ENCODE data around the gene CNN1.

The CNN1 gene

DNA sequence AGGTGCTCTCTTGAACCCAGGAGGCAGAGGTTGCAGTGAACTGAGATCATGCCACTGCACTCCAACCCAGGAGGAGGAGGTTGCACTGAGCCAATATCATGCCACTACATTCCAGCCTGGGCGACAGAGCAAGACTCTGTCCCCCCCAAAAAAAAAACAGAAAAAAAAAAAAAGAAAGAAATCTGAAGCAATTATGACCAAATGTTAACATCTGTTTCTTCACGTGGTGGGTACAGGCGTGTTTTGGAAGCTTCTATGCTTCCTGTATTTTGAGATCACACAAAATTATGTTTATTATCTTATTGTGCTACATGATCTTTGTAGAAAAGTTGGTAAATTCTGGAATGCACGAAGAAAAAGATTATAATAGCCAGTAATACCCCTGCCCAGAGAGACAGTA, 41.5 kb downstream of the CNN1 start:
- Histone ChIP-seq H3K36me3 (ENCODE audit: control insufficient read depth in 1 of 2, insufficient read depth in 2 of 2, low read length in 2 of 2) (no peaks in the 10 kb centered on the region), H3K27ac (ENCODE audit: low read depth, low read length) (no peak overlapping the region), H3K9ac (ENCODE audit: low read depth in 1 of 2, low read length in 2 of 2) (no peak overlapping the region), H3K9me3 (ENCODE audit: control insufficient read depth in 1 of 2, low read length in 2 of 2) (no peaks in the 10 kb centered on the region), H3K4me3 (ENCODE audit: low read depth in 1 of 2, low read length in 2 of 2) (no peak overlapping the region), H3K4me1 (ENCODE audit: control insufficient read depth in 1 of 2, insufficient read depth in 2 of 2, low read length in 2 of 2) (peaks cover 19 to 33% of the 10 kb centered on the region in 2 donors), H3K27me3 (ENCODE audit: control insufficient read depth in 1 of 2, insufficient read depth in 2 of 2, low read length in 2 of 2) (no peaks in the 10 kb centered on the region)

- H3K36me3 ChIP-seq (ENCODE audit: control insufficient read depth in 1 of 2, insufficient read depth in 2 of 2, low read length in 2 of 2), result no peaks in the 10 kb centered on the region
- peaks cover 19 to 33% of the 10 kb centered on the region in 2 donors for H3K4me1 ChIP-seq (ENCODE audit: control insufficient read depth in 1 of 2, insufficient read depth in 2 of 2, low read length in 2 of 2)
- H3K27ac ChIP-seq (ENCODE audit: low read depth, low read length), result no peak overlapping the region
- H3K27me3 ChIP-seq (ENCODE audit: control insufficient read depth in 1 of 2, insufficient read depth in 2 of 2, low read length in 2 of 2), result no peaks in the 10 kb centered on the region
- no peak overlapping the region for H3K4me3 ChIP-seq (ENCODE audit: low read depth in 1 of 2, low read length in 2 of 2)
- no peak overlapping the region for H3K9ac ChIP-seq (ENCODE audit: low read depth in 1 of 2, low read length in 2 of 2)
- no peaks in the 10 kb centered on the region for H3K9me3 ChIP-seq (ENCODE audit: control insufficient read depth in 1 of 2, low read length in 2 of 2)
Observed at GRCh38 chr19:11581740-11582139, 43.1 kb downstream of the CNN1 start.

DNA sequence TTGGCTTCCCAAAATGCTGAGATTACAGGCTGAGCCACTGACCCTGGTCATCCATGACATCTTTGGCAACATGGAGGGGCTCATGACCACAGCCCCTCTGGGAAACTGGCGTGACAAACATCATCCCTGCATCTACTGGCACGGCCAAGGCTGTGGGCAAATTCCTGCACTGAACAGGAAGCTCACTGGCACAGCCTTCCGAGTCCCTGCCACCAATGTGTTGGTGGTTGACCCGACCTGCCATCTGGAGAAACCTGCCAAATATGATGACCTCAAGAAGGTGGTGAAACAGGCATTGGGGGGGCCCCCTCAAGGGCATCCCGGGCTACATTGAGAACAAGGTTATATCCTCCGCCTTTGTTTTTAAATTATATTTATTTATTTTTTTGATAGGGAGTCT, 47.7 kb downstream of the CNN1 start:
- no peak overlapping the region for H3K27ac ChIP-seq (ENCODE audit: low read depth, low read length)
- peaks cover 7 to 11% of the 10 kb centered on the region in 2 donors for H3K4me1 ChIP-seq (ENCODE audit: control insufficient read depth in 1 of 2, insufficient read depth in 2 of 2, low read length in 2 of 2)
- no peaks in the 10 kb centered on the region for H3K27me3 ChIP-seq (ENCODE audit: control insufficient read depth in 1 of 2, insufficient read depth in 2 of 2, low read length in 2 of 2)
- no peak overlapping the region for H3K4me3 ChIP-seq (ENCODE audit: low read depth in 1 of 2, low read length in 2 of 2)
- H3K9ac ChIP-seq (ENCODE audit: low read depth in 1 of 2, low read length in 2 of 2), result no peak overlapping the region
- H3K9me3 ChIP-seq (ENCODE audit: control insufficient read depth in 1 of 2, low read length in 2 of 2), result no peaks in the 10 kb centered on the region
- H3K36me3 ChIP-seq (ENCODE audit: control insufficient read depth in 1 of 2, insufficient read depth in 2 of 2, low read length in 2 of 2), result no peaks in the 10 kb centered on the region

DNA sequence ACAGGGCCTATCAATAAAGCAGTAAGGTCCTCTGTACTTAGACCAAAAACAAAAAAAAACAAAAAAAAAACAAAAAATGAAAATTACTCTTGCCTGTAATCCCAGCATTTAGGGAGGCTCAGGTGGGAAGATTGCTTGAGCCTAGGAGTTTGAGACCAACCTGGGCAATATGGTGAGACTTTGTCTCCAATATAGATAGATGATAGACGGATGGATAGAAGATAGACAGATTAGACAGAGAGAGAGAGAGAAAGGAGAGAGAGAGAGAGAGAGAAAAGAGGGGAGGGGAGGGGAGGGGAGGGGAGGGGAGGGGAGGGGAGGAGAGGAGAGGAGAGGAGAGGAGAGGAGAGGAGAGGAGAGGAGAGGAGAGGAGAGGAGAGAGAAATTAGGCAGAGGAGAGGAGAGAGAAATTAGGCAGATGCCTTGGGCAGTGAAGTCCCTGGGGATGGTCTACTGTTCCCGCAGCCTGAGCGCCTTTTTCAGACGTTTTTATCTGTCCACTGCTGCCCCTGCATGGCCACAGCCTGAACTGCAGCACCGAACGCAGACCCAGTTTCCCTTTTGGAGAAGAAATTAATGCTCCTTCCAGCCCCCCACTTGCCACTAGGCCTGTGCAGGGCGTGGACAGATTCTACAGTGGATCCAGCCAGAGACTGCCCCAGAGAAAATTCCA, 48.8 kb downstream of the CNN1 start:
- Histone ChIP-seq H3K27me3 (ENCODE audit: control insufficient read depth in 1 of 2, insufficient read depth in 2 of 2, low read length in 2 of 2) (no peaks in the 10 kb centered on the region), H3K9ac (ENCODE audit: low read depth in 1 of 2, low read length in 2 of 2) (peak overlapping the region in 1 of 2 donors; percentile 58), H3K27ac (ENCODE audit: low read depth, low read length) (no peak overlapping the region), H3K9me3 (ENCODE audit: control insufficient read depth in 1 of 2, low read length in 2 of 2) (no peaks in the 10 kb centered on the region), H3K36me3 (ENCODE audit: control insufficient read depth in 1 of 2, insufficient read depth in 2 of 2, low read length in 2 of 2) (no peaks in the 10 kb centered on the region), H3K4me1 (ENCODE audit: control insufficient read depth in 1 of 2, insufficient read depth in 2 of 2, low read length in 2 of 2) (peaks cover 4 to 7% of the 10 kb centered on the region in 2 donors), H3K4me3 (ENCODE audit: low read depth in 1 of 2, low read length in 2 of 2) (peak overlapping the region in 1 of 2 donors; percentile 26)

DNA sequence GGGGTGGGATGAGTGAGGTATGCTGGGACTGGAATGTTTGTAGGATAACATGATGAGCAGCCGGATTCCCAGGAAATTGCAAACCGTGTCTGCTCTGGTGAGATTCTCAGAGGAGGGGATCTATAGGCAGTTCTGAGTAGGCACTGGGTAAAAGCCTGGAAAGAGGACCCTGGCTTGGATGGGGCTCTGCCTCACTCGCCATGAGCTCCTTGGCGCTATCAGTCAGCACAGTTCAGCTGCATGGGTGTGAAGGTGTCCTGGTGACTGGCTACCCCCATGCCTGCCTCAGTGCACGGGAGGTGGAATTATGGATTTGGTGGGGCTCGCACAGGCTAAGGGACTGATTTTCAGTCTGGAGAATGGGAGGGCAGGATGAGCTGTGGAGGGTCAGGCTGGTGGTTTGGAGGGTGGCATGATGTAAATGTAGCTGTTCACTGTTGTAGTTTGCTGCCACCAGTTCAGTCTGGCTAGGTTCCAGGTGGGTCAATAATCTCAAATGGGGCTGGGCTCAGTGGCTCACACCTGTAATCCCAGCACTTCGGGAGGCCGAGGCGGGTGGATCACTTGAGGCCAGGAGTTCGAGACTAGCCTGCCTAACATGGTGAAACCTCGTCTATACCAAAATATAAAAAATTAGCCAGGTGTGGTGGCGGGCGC, 49.5 kb downstream of the CNN1 start:
- Histone ChIP-seq H3K9ac (ENCODE audit: low read depth in 1 of 2, low read length in 2 of 2) (peak overlapping the region in 1 of 2 donors; percentile 58), H3K27ac (ENCODE audit: low read depth, low read length) (no peak overlapping the region)

GRCh38 chr19:11594084-11594483, 55.4 kb downstream of the CNN1 start:
- Histone ChIP-seq H3K4me3 (ENCODE audit: low read depth in 1 of 2, low read length in 2 of 2) (no peak overlapping the region), H3K27ac (ENCODE audit: low read depth, low read length) (no peak overlapping the region), H3K9me3 (ENCODE audit: control insufficient read depth in 1 of 2, low read length in 2 of 2) (no peaks in the 10 kb centered on the region), H3K4me1 (ENCODE audit: control insufficient read depth in 1 of 2, insufficient read depth in 2 of 2, low read length in 2 of 2) (peaks cover 0 to 12% of the 10 kb centered on the region in 2 donors), H3K27me3 (ENCODE audit: control insufficient read depth in 1 of 2, insufficient read depth in 2 of 2, low read length in 2 of 2) (no peaks in the 10 kb centered on the region), H3K9ac (ENCODE audit: low read depth in 1 of 2, low read length in 2 of 2) (no peak overlapping the region), H3K36me3 (ENCODE audit: control insufficient read depth in 1 of 2, insufficient read depth in 2 of 2, low read length in 2 of 2) (no peaks in the 10 kb centered on the region)

More for the DNA sequence above, 49.5 kb downstream of the CNN1 start:
- H3K4me3 ChIP-seq (ENCODE audit: low read depth in 1 of 2, low read length in 2 of 2), result peak overlapping the region in 1 of 2 donors; percentile 26
- H3K9me3 ChIP-seq (ENCODE audit: control insufficient read depth in 1 of 2, low read length in 2 of 2), result no peaks in the 10 kb centered on the region
- H3K36me3 ChIP-seq (ENCODE audit: control insufficient read depth in 1 of 2, insufficient read depth in 2 of 2, low read length in 2 of 2), result no peaks in the 10 kb centered on the region
- H3K27me3 ChIP-seq (ENCODE audit: control insufficient read depth in 1 of 2, insufficient read depth in 2 of 2, low read length in 2 of 2), result no peaks in the 10 kb centered on the region
- H3K4me1 ChIP-seq (ENCODE audit: control insufficient read depth in 1 of 2, insufficient read depth in 2 of 2, low read length in 2 of 2), result peaks cover 4 to 7% of the 10 kb centered on the region in 2 donors

DNA sequence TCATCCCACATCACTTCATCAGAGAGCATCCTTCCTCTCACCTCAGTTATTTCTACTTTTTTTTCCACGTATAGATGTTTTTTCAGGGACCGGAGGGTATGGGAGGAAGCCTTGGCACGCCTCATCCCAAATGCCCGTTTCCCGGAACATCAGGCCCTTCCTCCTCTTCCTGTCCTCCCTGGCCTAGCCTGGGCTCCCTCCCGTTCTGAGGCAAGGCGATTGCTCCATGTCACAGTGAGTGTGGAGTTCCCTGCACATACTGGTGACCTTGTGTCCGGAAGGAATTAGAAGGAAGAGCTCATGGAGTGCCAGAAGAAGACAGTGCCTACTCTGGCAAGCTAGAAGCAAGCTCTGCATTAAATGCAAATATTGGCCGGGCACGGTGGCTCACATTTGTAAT, 57.5 kb downstream of the CNN1 start:
- H3K36me3 ChIP-seq (ENCODE audit: control insufficient read depth in 1 of 2, insufficient read depth in 2 of 2, low read length in 2 of 2), result no peaks in the 10 kb centered on the region
- no peak overlapping the region for H3K4me3 ChIP-seq (ENCODE audit: low read depth in 1 of 2, low read length in 2 of 2)
- H3K9me3 ChIP-seq (ENCODE audit: control insufficient read depth in 1 of 2, low read length in 2 of 2), result no peaks in the 10 kb centered on the region
- no peaks in the 10 kb centered on the region for H3K27me3 ChIP-seq (ENCODE audit: control insufficient read depth in 1 of 2, insufficient read depth in 2 of 2, low read length in 2 of 2)
- peaks cover 0 to 12% of the 10 kb centered on the region in 2 donors for H3K4me1 ChIP-seq (ENCODE audit: control insufficient read depth in 1 of 2, insufficient read depth in 2 of 2, low read length in 2 of 2)
- no peak overlapping the region for H3K27ac ChIP-seq (ENCODE audit: low read depth, low read length)
- H3K9ac ChIP-seq (ENCODE audit: low read depth in 1 of 2, low read length in 2 of 2), result no peak overlapping the region

DNA sequence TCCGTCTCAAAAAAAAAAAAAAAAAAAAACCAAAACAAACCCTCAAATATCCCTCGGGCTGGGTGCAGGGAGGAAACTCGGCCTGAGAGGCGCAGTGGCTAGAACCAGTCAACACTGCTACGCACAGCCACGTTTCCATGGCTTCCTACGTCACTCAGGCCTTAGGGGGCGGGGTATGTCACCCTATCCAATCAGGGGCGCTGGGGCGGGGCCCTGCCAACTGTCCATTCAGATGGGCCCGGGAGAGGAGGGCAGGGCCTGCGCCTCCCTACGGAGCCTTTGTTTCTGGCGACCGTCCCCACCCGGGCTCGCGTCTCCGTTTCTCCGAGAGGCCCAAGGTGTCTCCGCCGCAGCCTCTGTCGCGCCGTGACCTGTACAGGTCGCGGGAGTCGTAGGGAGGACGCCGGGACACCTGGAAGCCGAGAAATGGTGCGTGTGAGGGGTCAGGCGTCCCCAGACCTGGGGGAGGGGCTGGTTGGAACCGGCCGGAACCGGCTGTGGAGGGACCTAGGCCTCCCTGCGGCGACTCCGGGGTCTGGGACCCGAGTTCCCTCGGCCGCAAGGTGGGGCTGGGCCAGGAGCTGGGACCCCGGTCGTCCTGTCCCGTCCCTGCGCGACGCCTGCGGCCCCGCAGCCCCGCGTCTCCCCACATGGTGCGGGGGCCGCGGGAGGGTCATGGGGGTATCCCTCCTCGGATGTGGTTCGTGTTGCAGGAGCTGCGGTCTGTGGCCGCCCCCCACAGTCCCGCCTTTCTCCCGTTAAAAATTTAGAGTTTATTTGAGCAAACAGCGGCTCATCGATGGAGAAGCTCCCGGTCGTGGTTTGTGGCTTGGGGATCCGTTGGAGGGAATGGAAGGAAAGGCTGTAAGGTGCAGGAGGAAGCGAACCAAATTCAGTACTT, 58.8 kb downstream of the CNN1 start, which contains the start of gene ZNF627:
Gene ZNF627, plus strand, starts transcription at position 282 of the 901 bp plus-strand sequence. Its CDS starts 145 bp downstream, at position 427.
- Histone ChIP-seq H3K27me3 (ENCODE audit: control insufficient read depth in 1 of 2, insufficient read depth in 2 of 2, low read length in 2 of 2) (no peaks in the 10 kb centered on the region), H3K4me3 (ENCODE audit: low read depth in 1 of 2, low read length in 2 of 2) (peak within 1 kb of the TSS; percentile 92 to 97), H3K9ac (ENCODE audit: low read depth in 1 of 2, low read length in 2 of 2) (peak within 1 kb of the TSS; percentile 92 to 98), H3K4me1 (ENCODE audit: control insufficient read depth in 1 of 2, insufficient read depth in 2 of 2, low read length in 2 of 2) (peaks cover 3 to 12% of the 10 kb centered on the region in 2 donors), H3K36me3 (ENCODE audit: control insufficient read depth in 1 of 2, insufficient read depth in 2 of 2, low read length in 2 of 2) (no peaks in the 10 kb centered on the region), H3K9me3 (ENCODE audit: control insufficient read depth in 1 of 2, low read length in 2 of 2) (no peaks in the 10 kb centered on the region), H3K27ac (ENCODE audit: low read depth, low read length) (peak within 1 kb of the TSS; percentile 93)

DNA sequence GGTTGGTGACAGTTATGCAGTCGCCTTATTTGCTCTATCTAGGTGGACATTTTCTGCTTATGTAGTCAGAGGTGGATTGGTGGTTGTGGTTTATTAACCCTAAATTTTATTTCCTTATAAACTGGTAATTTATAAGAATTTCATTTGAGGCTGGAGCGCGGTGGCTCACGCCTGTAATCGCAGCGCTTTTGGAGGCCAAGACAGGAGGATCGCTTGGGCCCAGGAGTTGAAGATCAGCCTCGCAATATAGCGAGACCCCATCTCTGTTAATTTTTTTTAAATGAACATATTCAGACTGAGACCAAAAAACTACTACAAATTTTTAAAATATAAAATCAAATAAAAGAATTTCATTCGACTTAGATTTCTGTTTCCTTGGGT, 59.4 kb downstream of the CNN1 start:
- Histone ChIP-seq H3K36me3 (ENCODE audit: control insufficient read depth in 1 of 2, insufficient read depth in 2 of 2, low read length in 2 of 2) (no peaks in the 10 kb centered on the region), H3K27ac (ENCODE audit: low read depth, low read length) (peak overlapping the region; percentile 93), H3K4me1 (ENCODE audit: control insufficient read depth in 1 of 2, insufficient read depth in 2 of 2, low read length in 2 of 2) (peaks cover 3 to 12% of the 10 kb centered on the region in 2 donors), H3K9ac (ENCODE audit: low read depth in 1 of 2, low read length in 2 of 2) (peak overlapping the region; percentile 92 to 98), H3K9me3 (ENCODE audit: control insufficient read depth in 1 of 2, low read length in 2 of 2) (no peaks in the 10 kb centered on the region), H3K27me3 (ENCODE audit: control insufficient read depth in 1 of 2, insufficient read depth in 2 of 2, low read length in 2 of 2) (no peaks in the 10 kb centered on the region), H3K4me3 (ENCODE audit: low read depth in 1 of 2, low read length in 2 of 2) (peak overlapping the region; percentile 92 to 97)

DNA sequence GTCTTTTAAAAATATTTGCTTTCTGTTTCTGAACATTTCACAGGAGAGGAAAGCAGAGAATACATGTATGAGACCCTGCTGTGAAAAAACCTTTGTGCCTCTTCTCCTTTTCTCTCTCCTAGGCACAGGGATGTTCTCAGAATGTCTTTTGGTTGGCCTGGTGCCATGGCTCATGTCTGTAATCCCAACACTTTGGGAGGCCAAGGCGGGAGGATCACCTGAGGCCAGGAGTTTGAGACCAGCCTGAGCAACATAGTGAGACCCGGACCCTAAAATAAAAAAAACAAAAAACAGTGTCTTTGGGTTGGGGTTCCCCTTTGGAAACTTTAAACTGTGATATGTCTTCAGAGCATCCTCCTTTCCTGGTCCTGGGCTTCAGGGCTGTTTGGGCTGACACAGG, 60.1 kb downstream of the CNN1 start:
- Histone ChIP-seq H3K9me3 (ENCODE audit: control insufficient read depth in 1 of 2, low read length in 2 of 2) (no peaks in the 10 kb centered on the region), H3K27ac (ENCODE audit: low read depth, low read length) (no peak overlapping the region), H3K36me3 (ENCODE audit: control insufficient read depth in 1 of 2, insufficient read depth in 2 of 2, low read length in 2 of 2) (peaks cover 0 to under 1% of the 10 kb centered on the region in 2 donors), H3K27me3 (ENCODE audit: control insufficient read depth in 1 of 2, insufficient read depth in 2 of 2, low read length in 2 of 2) (no peaks in the 10 kb centered on the region), H3K4me1 (ENCODE audit: control insufficient read depth in 1 of 2, insufficient read depth in 2 of 2, low read length in 2 of 2) (peaks cover 3 to 12% of the 10 kb centered on the region in 2 donors), H3K9ac (ENCODE audit: low read depth in 1 of 2, low read length in 2 of 2) (no peak overlapping the region), H3K4me3 (ENCODE audit: low read depth in 1 of 2, low read length in 2 of 2) (peak overlapping the region; percentile 92 to 97)

Measured in duodenal mucosa (tissue), 2 donors.